HFFc6 (cell line): ENCODE results near the gene KIF26A. TPM values are rescaled to one million over a fixed set of nuclear protein-coding genes. Genes with fewer than 3 reads are reported as not detected.

Experiments used
- DNase-seq: peaks from one replicate; pipeline ENCODE4 v3.0.0-alpha.2; 2018
- H3K27ac Mint-ChIP-seq: 2 replicates; pipeline ENCODE4 v1.8.0; 2020; ENCODE audit warnings: mild to moderate bottlenecking, mixed read lengths
- H3K27me3 Mint-ChIP-seq: 2 replicates; pipeline ENCODE4 v1.8.0; 2021; ENCODE audit warnings: mild to moderate bottlenecking, moderate library complexity, mixed read lengths; ENCODE audit not compliant: insufficient read depth
- H3K36me3 Mint-ChIP-seq: 2 replicates; pipeline ENCODE4 v1.8.0; 2021; ENCODE audit warnings: low read depth, mixed read lengths
- H3K4me1 Mint-ChIP-seq: 2 replicates; pipeline ENCODE4 v1.8.0; 2020; ENCODE audit warnings: low read depth, mixed read lengths
- H3K4me3 Mint-ChIP-seq: 2 replicates; pipeline ENCODE4 v1.8.0; 2020; ENCODE audit warnings: mild to moderate bottlenecking, moderate library complexity, mixed read lengths
- H3K9me3 Mint-ChIP-seq: 2 replicates; pipeline ENCODE4 v1.8.0; 2020; ENCODE audit warnings: mild to moderate bottlenecking, mixed read lengths
- total RNA-seq, 6 experiments: library from RNA; stranded (reverse); fragmentation: NEBNext Ultra II Directional; extraction: Animal tissue kit (Norgen Biotek cat#: 25700); gene quantifications; 2 replicates in 1 of 6; 3 replicates in 5 of 6; pipeline ENCODE4 v1.2.3, GENCODE V29; 2021
- TF ChIP-seq, protein P1 (sequence below): fragments of 200-600 bp; sonication (generic); IDR thresholded peaks from 2 replicates; pipeline ENCODE4 v1.5.0; 2021; ENCODE audit warnings: antibody characterized with exemption, mild to moderate bottlenecking

KIF26A gene
- total RNA-seq, 6 experiments from 2014 or later: 0.07 to 0.09 TPM; not detected in 4

GRCh38 chr14:104226421-104227383, 88.3 kb downstream of the KIF26A start:
- no peaks in the 10 kb centered on the region for H3K4me1 Mint-ChIP-seq
- TF ChIP-seq, protein P1, sequence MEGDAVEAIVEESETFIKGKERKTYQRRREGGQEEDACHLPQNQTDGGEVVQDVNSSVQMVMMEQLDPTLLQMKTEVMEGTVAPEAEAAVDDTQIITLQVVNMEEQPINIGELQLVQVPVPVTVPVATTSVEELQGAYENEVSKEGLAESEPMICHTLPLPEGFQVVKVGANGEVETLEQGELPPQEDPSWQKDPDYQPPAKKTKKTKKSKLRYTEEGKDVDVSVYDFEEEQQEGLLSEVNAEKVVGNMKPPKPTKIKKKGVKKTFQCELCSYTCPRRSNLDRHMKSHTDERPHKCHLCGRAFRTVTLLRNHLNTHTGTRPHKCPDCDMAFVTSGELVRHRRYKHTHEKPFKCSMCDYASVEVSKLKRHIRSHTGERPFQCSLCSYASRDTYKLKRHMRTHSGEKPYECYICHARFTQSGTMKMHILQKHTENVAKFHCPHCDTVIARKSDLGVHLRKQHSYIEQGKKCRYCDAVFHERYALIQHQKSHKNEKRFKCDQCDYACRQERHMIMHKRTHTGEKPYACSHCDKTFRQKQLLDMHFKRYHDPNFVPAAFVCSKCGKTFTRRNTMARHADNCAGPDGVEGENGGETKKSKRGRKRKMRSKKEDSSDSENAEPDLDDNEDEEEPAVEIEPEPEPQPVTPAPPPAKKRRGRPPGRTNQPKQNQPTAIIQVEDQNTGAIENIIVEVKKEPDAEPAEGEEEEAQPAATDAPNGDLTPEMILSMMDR: no peak
- DNase-seq: no peak
- H3K4me3 Mint-ChIP-seq: no peak overlapping the region
- H3K27me3 Mint-ChIP-seq: peaks cover 3% of the 10 kb centered on the region
- H3K36me3 Mint-ChIP-seq: no peaks in the 10 kb centered on the region; the same call in 1 of the 2 replicates
- H3K9me3 Mint-ChIP-seq: peaks cover 53% of the 10 kb centered on the region
- H3K27ac Mint-ChIP-seq: no peak overlapping the region

GRCh38 chr14:104227806-104228205, 89.4 kb downstream of the KIF26A start:
- DNase-seq: no peak
- Mint-ChIP-seq H3K9me3 (peaks cover 47% of the 10 kb centered on the region), H3K4me3 (no peak overlapping the region), H3K27ac (no peak overlapping the region), H3K4me1 (no peaks in the 10 kb centered on the region), H3K27me3 (peaks cover 3% of the 10 kb centered on the region; the same call in 1 of the 2 replicates), H3K36me3 (no peaks in the 10 kb centered on the region)
- TF ChIP-seq, protein P1: no peak

DNA sequence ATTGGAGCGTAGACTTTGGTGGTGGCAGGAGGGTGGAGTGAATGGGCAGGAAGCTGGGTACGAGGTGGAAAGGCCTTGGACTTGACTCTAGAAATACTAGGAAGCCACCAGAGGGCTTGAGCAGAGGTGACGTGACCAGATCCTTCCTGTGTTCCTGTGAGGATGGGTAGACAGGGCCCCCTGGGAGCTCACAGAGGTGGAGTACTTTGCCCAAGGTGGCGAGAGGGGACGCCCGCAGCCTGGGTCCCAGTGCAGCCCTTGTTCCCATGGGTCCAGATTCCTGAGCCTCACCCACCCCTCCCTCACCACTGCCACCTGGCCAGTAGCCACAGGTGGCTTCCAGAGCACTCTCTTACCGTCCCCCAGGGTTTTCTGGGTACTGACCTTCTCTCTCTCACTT, 89.8 kb downstream of the KIF26A start:
- H3K9me3 Mint-ChIP-seq: peaks cover 50% of the 10 kb centered on the region
- no peak for DNase-seq
- H3K27me3 Mint-ChIP-seq: peaks cover 3% of the 10 kb centered on the region; the same call in 1 of the 2 replicates
- no peaks in the 10 kb centered on the region for H3K4me1 Mint-ChIP-seq
- TF ChIP-seq, protein P1: no peak
- no peak overlapping the region for H3K27ac Mint-ChIP-seq
- no peak overlapping the region for H3K4me3 Mint-ChIP-seq
- peaks cover under 1% of the 10 kb centered on the region; the same call in 1 of the 2 replicates for H3K36me3 Mint-ChIP-seq

GRCh38 chr14:104228716-104229533, 90.5 kb downstream of the KIF26A start:
- H3K27me3 Mint-ChIP-seq: peaks cover 3% of the 10 kb centered on the region; the same call in 1 of the 2 replicates
- no peak overlapping the region for H3K4me3 Mint-ChIP-seq
- no peak overlapping the region for H3K27ac Mint-ChIP-seq
- peaks cover 7% of the 10 kb centered on the region; the same call in 1 of the 2 replicates for H3K36me3 Mint-ChIP-seq
- DNase-seq: no peak
- no peaks in the 10 kb centered on the region for H3K4me1 Mint-ChIP-seq
- H3K9me3 Mint-ChIP-seq: peaks cover 54% of the 10 kb centered on the region
- TF ChIP-seq, protein P1: no peak

- peaks cover 7% of the 10 kb centered on the region; the same call in 1 of the 2 replicates for H3K36me3 Mint-ChIP-seq
- H3K4me1 Mint-ChIP-seq: no peaks in the 10 kb centered on the region
- TF ChIP-seq, protein P1: no peak
- H3K27ac Mint-ChIP-seq: no peak overlapping the region
- peaks cover 3% of the 10 kb centered on the region; the same call in 1 of the 2 replicates for H3K27me3 Mint-ChIP-seq
- no peak overlapping the region for H3K4me3 Mint-ChIP-seq
- no peak for DNase-seq
- peaks cover 53% of the 10 kb centered on the region for H3K9me3 Mint-ChIP-seq
These were observed 91.2 kb downstream of the KIF26A start for GRCh38 chr14:104229534-104230055.
